MM.1S (cell line): ENCODE data around the gene HRH3.

Source experiments
- DNase-seq: peaks from one replicate; pipeline ENCODE4 v3.0.0-alpha.2; 2015
- H2AFZ ChIP-seq: fragments of 300-600 bp; sonication (generic); 2 replicates; pipeline ENCODE4 v1.6.0; 2016; ENCODE audit warnings: antibody characterized with exemption, low read length
- H3F3A ChIP-seq: fragments of 300-600 bp; sonication (generic); 2 replicates; pipeline ENCODE4 v1.6.1; 2016; ENCODE audit warnings: mild to moderate bottlenecking, antibody characterized with exemption, low read length, moderate library complexity, mixed read lengths; ENCODE audit not compliant: insufficient read depth
- H3K27ac ChIP-seq: fragments of 300-600 bp; sonication (generic); 2 replicates; pipeline ENCODE4 v1.5.1; 2016; ENCODE audit warnings: mild to moderate bottlenecking, low read length
- H3K27me3 ChIP-seq: fragments of 300-600 bp; sonication (generic); replicated peaks from 2 replicates; pipeline ENCODE4 v1.6.0; 2016; ENCODE audit warnings: low read length; ENCODE audit not compliant: insufficient read depth
- H3K36me3 ChIP-seq: fragments of 300-600 bp; sonication (generic); replicated peaks from 2 replicates; pipeline ENCODE4 v1.6.1; 2016; ENCODE audit warnings: mild to moderate bottlenecking, low read length, mixed read lengths; ENCODE audit not compliant: insufficient read depth
- H3K4me1 ChIP-seq: fragments of 300-600 bp; sonication (generic); 2 replicates; pipeline ENCODE4 v1.6.1; 2016; ENCODE audit warnings: low read length, mixed read lengths
- H3K4me2 ChIP-seq: fragments of 300-600 bp; sonication (generic); 2 replicates; pipeline ENCODE4 v1.6.0; 2016; ENCODE audit warnings: low read depth, low read length
- H3K4me3 ChIP-seq: fragments of 300-600 bp; sonication (generic); 2 replicates; pipeline ENCODE4 v1.5.1; 2016; ENCODE audit warnings: low read length, mixed read lengths
- H3K79me2 ChIP-seq: fragments of 300-600 bp; sonication (generic); 2 replicates; pipeline ENCODE4 v1.6.1; 2016; ENCODE audit warnings: mixed run types, low read length, mixed read lengths
- H3K9ac ChIP-seq: fragments of 300-600 bp; sonication (generic); 2 replicates; pipeline ENCODE4 v1.6.1; 2016; ENCODE audit warnings: low read length, mixed read lengths
- H3K9me2 ChIP-seq: fragments of 300-600 bp; sonication (generic); replicated peaks from 2 replicates; pipeline ENCODE4 v1.6.1; 2016; ENCODE audit warnings: mild to moderate bottlenecking, low read length, mixed read lengths; ENCODE audit not compliant: insufficient read depth
- H3K9me3 ChIP-seq: fragments of 300-600 bp; sonication (generic); replicated peaks from 2 replicates; pipeline ENCODE4 v1.6.1; 2016; ENCODE audit warnings: mild to moderate bottlenecking, low read length, mixed read lengths; ENCODE audit not compliant: insufficient read depth
- H4K20me1 ChIP-seq: fragments of 300-600 bp; sonication (generic); 2 replicates; pipeline ENCODE4 v1.6.1; 2016; ENCODE audit warnings: mild to moderate bottlenecking, low read length, moderate library complexity, mixed read lengths; ENCODE audit not compliant: insufficient read depth
- CTCF ChIP-seq: fragments of 300-600 bp; sonication (generic); IDR thresholded peaks from 2 replicates; pipeline ENCODE4 v1.5.1; 2016; ENCODE audit warnings: antibody characterized with exemption, low read length, mixed read lengths
- EZH2 ChIP-seq: fragments of 300-600 bp; sonication (generic); optimal IDR thresholded peaks from 2 replicates; pipeline ENCODE3; 2017; ENCODE audit warnings: low read depth, mild to moderate bottlenecking, antibody characterized with exemption, low read length, mixed read lengths
- EZH2phosphoT487 ChIP-seq: fragments of 300-600 bp; sonication (generic); IDR thresholded peaks from 2 replicates; pipeline ENCODE4 v1.6.1; 2018; ENCODE audit warnings: antibody characterized with exemption, low read length

Gene HRH3

GRCh38 chr20:62217913-62218773 lies 1.9 kb downstream of the HRH3 start:
- H3K36me3 ChIP-seq = no peaks in the 10 kb centered on the region
- no peaks in the 10 kb centered on the region for H3K4me1 ChIP-seq
- 0 out of 2 replicates have a peak, but pooled peaks cover 3% of the 10 kb centered on the region for H4K20me1 ChIP-seq
- H3K27me3 ChIP-seq = peaks cover 87% of the 10 kb centered on the region
- H3K4me2 ChIP-seq = no peak overlapping the region
- TF ChIP-seq CTCF (no peak), EZH2 (no peak), EZH2phosphoT487 (no peak)
- no peak overlapping the region for H2AFZ ChIP-seq
- no peaks in the 10 kb centered on the region for H3K79me2 ChIP-seq
- H3K9ac ChIP-seq = no peak overlapping the region
- H3F3A ChIP-seq = no peaks in the 10 kb centered on the region
- H3K4me3 ChIP-seq = no peak overlapping the region
- H3K9me3 ChIP-seq = no peaks in the 10 kb centered on the region
- H3K9me2 ChIP-seq = no peaks in the 10 kb centered on the region
- DNase-seq = no peak
- no peak overlapping the region for H3K27ac ChIP-seq

- Histone ChIP-seq H3K79me2 (no peaks in the 10 kb centered on the region), H3K36me3 (no peaks in the 10 kb centered on the region), H2AFZ (no peak overlapping the region), H3K9ac (no peak overlapping the region), H3K9me2 (no peaks in the 10 kb centered on the region), H3K4me3 (no peak overlapping the region), H4K20me1 (0 out of 2 replicates have a peak, but pooled peaks cover 3% of the 10 kb centered on the region), H3K27ac (no peak overlapping the region), H3K9me3 (no peaks in the 10 kb centered on the region), H3K4me1 (no peaks in the 10 kb centered on the region), H3K4me2 (no peak overlapping the region), H3K27me3 (peaks cover 82% of the 10 kb centered on the region), H3F3A (no peaks in the 10 kb centered on the region)
- DNase-seq = no peak
- TF ChIP-seq EZH2phosphoT487 (no peak), EZH2 (no peak), CTCF (no peak)
Observed at GRCh38 chr20:62216636-62217566, 3.2 kb downstream of the HRH3 start.

- Histone ChIP-seq H3K9me3 (no peaks in the 10 kb centered on the region), H3F3A (no peaks in the 10 kb centered on the region), H3K79me2 (no peaks in the 10 kb centered on the region), H3K9ac (no peak overlapping the region), H3K27me3 (peaks cover 82% of the 10 kb centered on the region), H2AFZ (no peak overlapping the region), H3K36me3 (no peaks in the 10 kb centered on the region), H3K27ac (no peak overlapping the region), H3K4me2 (no peak overlapping the region), H3K4me3 (no peak overlapping the region), H3K4me1 (no peaks in the 10 kb centered on the region), H3K9me2 (no peaks in the 10 kb centered on the region), H4K20me1 (0 out of 2 replicates have a peak, but pooled peaks cover 3% of the 10 kb centered on the region)
- DNase-seq = no peak
- TF ChIP-seq EZH2phosphoT487 = no peak
- TF ChIP-seq CTCF = no peak
- no peak for TF ChIP-seq EZH2
Observed at GRCh38 chr20:62215991-62216635, 4.0 kb downstream of the HRH3 start.
